Mucosa of descending colon (tissue), 3 donors: ENCODE data around the gene MPP2. TPM values are rescaled to one million over a fixed set of nuclear protein-coding genes. Genes with fewer than 3 reads are reported as not detected.

ENCODE experiments used
- ATAC-seq: fragments of 200-7000 bp; cut with Tn5 transposase; one replicate; pipeline ENCODE4 v1.9.1; 2020; ENCODE audit warnings: mild to moderate bottlenecking, moderate library complexity
- DNase-seq, 3 donors: peaks; one replicate each; pipeline ENCODE4 v3.0.0-alpha.2; 2020
- H3K36me3 ChIP-seq: fragments of 200-600 bp; one replicate; pipeline ENCODE4 v1.8.0; 2021; ENCODE audit warnings: low read depth, mild to moderate bottlenecking
- H3K4me1 ChIP-seq: fragments of 200-600 bp; one replicate; pipeline ENCODE4 v1.8.0; 2021; ENCODE audit warnings: low read depth, mild to moderate bottlenecking
- H3K4me3 ChIP-seq: fragments of 200-600 bp; one replicate; pipeline ENCODE4 v1.8.0; 2021; ENCODE audit warnings: mild to moderate bottlenecking
- H3K9me3 ChIP-seq: fragments of 200-600 bp; one replicate; pipeline ENCODE4 v1.8.0; 2021; ENCODE audit warnings: mild to moderate bottlenecking
- CTCF ChIP-seq: fragments of 200-600 bp; IDR thresholded peaks from one replicate; pipeline ENCODE4 v1.8.0; 2022; ENCODE audit warnings: antibody characterized with exemption, mild to moderate bottlenecking
- intact Hi-C, 2 donors: fragments of 100-400 bp; cut with DNase I in 1 of 2; cut with micrococcal nuclease in 1 of 2; formaldehyde crosslinking; loops; one replicate each; pipeline versions ENCODE4 v1.11.0 to v1.11.1; 2022; cut with DNase I, micrococcal nuclease
- total RNA-seq, 3 donors: library from RNA; stranded (reverse); fragmentation: NEBNext Ultra II Directional in 2 of 3; extraction: Animal tissue kit (Norgen Biotek cat#: 25700) in 2 of 3; gene quantifications; one replicate each; pipeline versions ENCODE4 v1.2.1 to v1.2.4, GENCODE V29; 2021 to 2023
- donor health status: DM: no; HTN: no; CAD: no; lungs with moderate emphysema.
- donor health status: DM: no; HTN: no; CAD: no.
- donor health status: DM: no; HTN: yes; CAD: no.

Gene MPP2
- total RNA-seq, 3 donors from 2014 or later: 0.55 to 13.2 (median 1.1) TPM

GRCh38 chr17:43827596-43827995 lies 79.7 kb downstream of the MPP2 start:
- H3K9me3 ChIP-seq: no peaks in the 10 kb centered on the region
- no peaks in the 10 kb centered on the region for H3K4me1 ChIP-seq
- DNase-seq: no peak
- no peaks in the 10 kb centered on the region for H3K36me3 ChIP-seq
- intact Hi-C loops: no loop called here
- H3K4me3 ChIP-seq: no peak overlapping the region
- no peak for ATAC-seq
- no peak for TF ChIP-seq CTCF

GRCh38 chr17:43826206-43826605 lies 81.1 kb downstream of the MPP2 start:
- ATAC-seq (no peak), DNase-seq (no peak)
- no peak for TF ChIP-seq CTCF
- intact Hi-C loops: no loop called here
- Histone ChIP-seq H3K9me3 (no peaks in the 10 kb centered on the region), H3K4me3 (no peak overlapping the region), H3K4me1 (no peaks in the 10 kb centered on the region), H3K36me3 (no peaks in the 10 kb centered on the region)

- DNase-seq (no peak), ATAC-seq (no peak)
- no peak for TF ChIP-seq CTCF
- no peak overlapping the region for H3K4me3 ChIP-seq
- no peaks in the 10 kb centered on the region for H3K36me3 ChIP-seq
- no peaks in the 10 kb centered on the region for H3K4me1 ChIP-seq
- intact Hi-C loops: no loop called here
- no peaks in the 10 kb centered on the region for H3K9me3 ChIP-seq
Observed at GRCh38 chr17:43825567-43825966, 81.8 kb downstream of the MPP2 start.

Other genes with a start within 250 kb of the MPP2 start
- 1 to 10 TPM; 1.4 to 3.5 (median 1.4) TPM for gene MEOX1, start 245.6 kb downstream of the MPP2 start, total RNA-seq
- not detected for gene SOST, start 148.7 kb downstream of the MPP2 start, total RNA-seq
- gene DUSP3, start 128.6 kb downstream of the MPP2 start, total RNA-seq: 100 to 1,000 TPM in 1 of 3 donors, 10 to 100 TPM in 2; 46.9 to 123 (median 62.9) TPM
- not detected for gene CFAP97D1, start 127.1 kb downstream of the MPP2 start, total RNA-seq
- gene MPP3, start 74.4 kb downstream of the MPP2 start, total RNA-seq: 1 to 10 TPM; 1.8 to 8.6 (median 3.7) TPM
- gene CD300LG, start 60.4 kb downstream of the MPP2 start, total RNA-seq: 1 to 10 TPM in 1 of 3 donors, not detected in 2; 1.3 TPM
- 1 to 10 TPM in 1 of 3 donors, not detected in 2; 1.5 TPM for gene PPY, start 34.9 kb upstream of the MPP2 start, total RNA-seq
- gene PYY, start 46.4 kb upstream of the MPP2 start, total RNA-seq: 100 to 1,000 TPM in 1 of 3 donors, 10 to 100 TPM in 2; 22.0 to 141 (median 55.4) TPM
- 10 to 100 TPM in 1 of 3 donors, 1 to 10 TPM in 2; 6.1 to 21.4 (median 7.0) TPM for gene NAGS, start 97.1 kb upstream of the MPP2 start, total RNA-seq
- gene TMEM101, start 107.4 kb upstream of the MPP2 start, total RNA-seq: 10 to 100 TPM; 23.0 to 27.7 (median 23.8) TPM
- 10 to 100 TPM; 45.1 to 63.5 (median 48.2) TPM for gene LSM12, start 159.1 kb upstream of the MPP2 start, total RNA-seq
- 10 to 100 TPM; 29.5 to 48.1 (median 30.0) TPM for gene G6PC3, start 163.2 kb upstream of the MPP2 start, total RNA-seq
- gene HDAC5, start 216.1 kb upstream of the MPP2 start, total RNA-seq: 10 to 100 TPM; 18.9 to 48.3 (median 32.4) TPM
- 1 to 10 TPM; 1.5 to 3.0 (median 1.8) TPM for gene HROB, start 234.4 kb upstream of the MPP2 start, total RNA-seq